Sciatic nerve (tissue), 2 donors: Measurements from ENCODE around the gene UBA52. TPM values are rescaled to one million over a fixed set of nuclear protein-coding genes. Genes with fewer than 3 reads are reported as not detected.
"Not testable (repeated sequence)": the region's sequence is repeated elsewhere in the genome, so short reads cannot be mapped to it uniquely, and the experiment has no call there.

Experiments
- ATAC-seq: fragments of 200-7000 bp; cut with Tn5 transposase; one replicate; pipeline ENCODE4 v1.9.1; 2020; ENCODE audit warnings: mild to moderate bottlenecking, moderate library complexity
- DNase-seq: peaks from one replicate; pipeline ENCODE4 v3.0.0-alpha.2; 2020; ENCODE audit warnings: low spot score
- intact Hi-C: fragments of 100-400 bp; cut with DNase I; formaldehyde crosslinking; loops from one replicate; pipeline ENCODE4 v1.14.2; 2022
- total RNA-seq: library from RNA; stranded (reverse); fragmentation: NEBNext Ultra II Directional; extraction: Animal tissue kit (Norgen Biotek cat#: 25700); gene quantifications from one replicate; pipeline ENCODE4 v1.2.1, GENCODE V29; 2021
- donor health status: DM: no; HTN: no; CAD: no.
- donor health status: DM: no; HTN: no; CAD: no.

Gene UBA52
- total RNA-seq = 779 TPM

DNA sequence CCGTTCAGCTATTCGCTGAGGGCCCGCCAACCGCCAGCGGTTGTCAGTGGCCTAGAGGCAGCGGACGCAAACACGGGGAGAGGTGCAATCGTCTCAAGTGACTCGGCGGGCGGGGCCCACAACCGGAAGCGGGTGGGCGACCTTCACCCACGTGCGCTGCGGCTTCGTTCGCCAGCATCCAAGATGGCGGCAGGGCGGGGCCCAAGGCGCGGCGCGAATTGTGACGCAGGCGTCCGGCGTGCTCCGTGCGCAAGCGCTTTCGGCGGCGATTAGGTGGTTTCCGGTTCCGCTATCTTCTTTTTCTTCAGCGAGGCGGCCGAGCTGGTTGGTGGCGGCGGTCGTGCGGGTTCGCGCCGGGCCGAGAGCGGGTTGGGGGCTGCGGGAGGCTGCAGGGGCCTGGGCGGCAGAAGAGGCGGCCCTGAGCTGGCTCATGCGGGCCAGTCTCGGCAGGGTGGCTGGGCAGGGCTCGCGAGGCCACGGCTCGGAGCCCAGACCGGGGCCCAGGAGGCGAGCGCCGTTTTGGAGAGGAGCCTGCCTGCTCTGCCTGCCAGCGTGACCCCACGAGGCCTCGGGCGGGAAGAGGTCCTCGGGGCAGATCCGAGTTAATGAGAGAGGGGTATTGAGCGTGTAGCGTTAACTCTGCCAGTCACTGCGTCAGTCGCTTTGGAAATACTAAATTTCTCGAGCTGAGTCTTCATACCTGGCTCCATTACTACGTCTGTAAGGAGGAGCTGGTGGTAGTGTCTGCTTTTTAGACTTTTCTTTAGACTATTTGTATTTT lies at the start of gene UBA52:
Gene UBA52 (plus strand): TSS at position 294 of the 781 bp plus-strand sequence. CDS start 1,444 bp downstream, outside the sequence.
- intact Hi-C loops = no loop called here
- ATAC-seq = peak; percentile 97
- DNase-seq = peak; percentile 99

DNA sequence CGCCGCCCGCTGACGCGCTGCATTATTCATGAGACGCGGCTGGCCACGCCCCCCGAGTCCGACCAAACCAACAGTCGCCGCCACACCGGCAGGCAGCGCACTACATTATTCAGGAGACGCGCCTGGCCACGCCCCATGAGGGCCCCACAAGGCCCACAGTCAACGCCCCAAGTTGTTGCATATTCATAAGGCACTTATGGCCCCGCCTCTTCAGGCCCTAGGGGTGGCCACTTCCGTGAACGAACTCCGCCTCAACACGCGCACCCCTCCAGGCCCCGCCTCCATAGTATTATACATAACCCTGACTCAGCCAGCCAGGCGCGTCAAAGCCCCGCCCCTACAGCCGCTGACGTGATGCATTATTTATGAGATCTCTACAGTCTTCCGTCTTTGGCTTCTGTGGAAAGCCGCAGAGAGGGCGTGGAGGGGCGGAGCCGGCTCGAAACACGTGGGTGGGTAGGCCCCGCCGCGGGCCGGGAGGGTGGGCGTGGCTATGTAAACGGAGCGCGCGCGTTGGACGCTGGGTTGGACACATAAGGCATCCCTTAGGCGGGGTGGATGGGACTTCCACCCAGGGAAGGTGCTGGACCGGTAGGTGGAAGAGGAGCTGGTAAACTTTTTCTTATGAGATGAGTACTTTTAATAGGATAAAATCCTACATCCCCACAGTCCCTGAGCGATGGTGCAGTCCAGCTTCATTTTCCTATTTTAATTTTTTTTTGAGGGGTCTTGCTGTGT lies 49.4 kb upstream of the UBA52 start:
- intact Hi-C loops = no loop called here
- ATAC-seq (peak; percentile 96), DNase-seq (peak; percentile 100)

GRCh38 chr19:18522862-18523440 lies 48.7 kb upstream of the UBA52 start:
- intact Hi-C loops, ATAC-seq: not testable (repeated sequence)

GRCh38 chr19:18523841-18524240 lies 47.8 kb upstream of the UBA52 start:
- DNase-seq (no peak), ATAC-seq (no peak)
- intact Hi-C loops = no loop called here

More at GRCh38 chr19:18522862-18523440, 48.7 kb upstream of the UBA52 start:
- DNase-seq = not testable (repeated sequence)

GRCh38 chr19:18526316-18526715 lies 45.3 kb upstream of the UBA52 start:
- ATAC-seq (no peak), DNase-seq (no peak)
- intact Hi-C loops = no loop called here

GRCh38 chr19:18529782-18530181 lies 41.9 kb upstream of the UBA52 start:
- DNase-seq (no peak), ATAC-seq (no peak)
- intact Hi-C loops = no loop called here

GRCh38 chr19:18531485-18531884 lies 40.2 kb upstream of the UBA52 start:
- DNase-seq (no peak), ATAC-seq (no peak)
- intact Hi-C loops = no loop called here

DNA sequence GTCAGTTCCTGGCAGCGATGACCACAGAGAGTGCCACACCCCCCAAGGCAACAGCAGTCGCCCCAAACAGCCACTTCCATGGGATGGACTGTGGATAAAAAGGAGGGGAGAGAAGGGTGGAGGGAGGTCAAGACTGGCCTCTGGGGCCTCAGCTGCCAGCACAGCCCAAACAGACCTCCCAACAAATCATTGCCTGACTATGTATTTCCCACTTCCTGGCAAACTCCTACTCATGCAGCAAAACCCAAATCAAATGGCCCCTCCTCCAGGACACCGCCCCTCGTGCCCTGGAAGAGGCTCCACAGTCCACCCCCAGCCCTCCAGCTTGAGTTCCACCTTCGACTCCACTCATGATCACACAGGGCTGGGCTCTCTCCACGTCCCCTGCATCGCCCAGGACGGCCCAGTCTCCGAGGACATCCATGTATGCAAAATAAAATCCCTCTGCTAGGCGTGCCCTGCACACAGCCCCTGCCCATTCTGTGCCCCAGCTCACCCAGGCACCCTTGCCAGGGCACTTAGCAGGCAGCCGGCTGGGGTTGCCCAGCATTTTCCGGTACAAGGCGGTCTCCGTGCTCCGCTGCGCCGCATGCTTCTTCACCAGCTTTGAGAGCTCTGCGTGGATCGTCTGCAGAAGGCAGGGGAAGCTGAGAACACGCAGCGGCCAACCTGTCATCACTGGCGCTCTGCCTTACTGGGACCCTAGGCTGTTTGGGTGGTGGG lies 39.3 kb upstream of the UBA52 start:
- ATAC-seq = no peak
- intact Hi-C loops = no loop called here
- no peak for DNase-seq

DNA sequence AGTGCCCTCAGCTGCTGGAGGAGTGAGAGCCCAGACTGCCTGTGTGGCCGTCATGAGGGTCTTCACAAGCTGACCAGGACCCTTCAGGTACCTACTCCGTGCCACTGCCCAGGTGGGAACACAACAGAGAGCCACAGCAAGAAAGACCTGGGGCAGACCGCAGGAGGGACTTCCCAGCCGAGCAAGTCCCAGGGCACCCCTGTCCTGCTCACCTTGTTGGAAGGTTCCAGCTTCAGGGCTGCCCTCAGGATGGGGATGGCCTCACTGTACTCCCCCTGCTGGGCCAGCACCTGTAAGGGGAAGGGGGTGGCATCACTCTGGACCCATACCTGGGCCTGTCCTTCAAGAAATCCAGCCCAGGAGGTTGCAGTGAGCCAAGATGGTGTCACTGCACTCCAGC lies 38.6 kb upstream of the UBA52 start:
- DNase-seq (no peak), ATAC-seq (peak; percentile 14)
- intact Hi-C loops = no loop called here

DNA sequence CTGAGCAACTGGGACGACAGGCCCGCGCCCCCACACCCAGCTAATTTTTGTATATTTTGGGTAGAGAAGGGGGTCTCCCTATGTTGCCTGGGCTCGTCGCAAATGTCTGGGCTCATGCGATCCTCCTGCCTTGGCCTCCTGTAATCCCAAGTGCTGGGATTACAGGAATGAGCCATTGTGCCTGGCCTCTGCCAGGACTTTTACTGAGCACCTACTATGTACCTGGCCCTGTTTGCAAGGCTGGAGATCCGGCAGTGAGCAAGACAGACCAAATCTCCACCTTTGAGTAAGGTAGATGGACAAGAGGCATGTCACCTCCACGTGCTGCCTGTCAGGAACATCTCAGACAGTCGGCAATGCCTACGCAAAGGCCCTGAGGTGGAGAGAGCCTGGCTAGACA lies 35.2 kb upstream of the UBA52 start:
- intact Hi-C loops = no loop called here
- ATAC-seq (no peak), DNase-seq (no peak)

DNA sequence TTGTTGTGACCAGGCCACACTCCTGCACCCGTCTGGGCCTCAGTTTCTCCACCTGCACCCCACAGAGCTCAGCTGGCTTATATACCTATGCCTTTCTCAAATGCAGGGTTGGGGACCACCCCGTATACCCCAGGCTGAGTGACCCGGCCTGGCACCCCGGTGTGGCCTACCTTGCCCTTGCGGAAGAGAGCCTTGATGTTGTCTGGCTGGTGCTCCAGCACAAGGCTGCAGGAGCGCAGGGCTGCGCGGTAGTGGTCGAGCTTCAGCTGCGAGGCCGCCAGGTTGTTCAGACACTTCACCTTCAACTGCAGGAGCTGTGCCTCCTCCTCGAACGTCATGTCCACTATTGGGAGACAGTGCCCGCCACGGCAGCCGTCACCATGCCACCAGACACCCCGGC lies 34.2 kb upstream of the UBA52 start:
- ATAC-seq (no peak), DNase-seq (no peak)
- intact Hi-C loops = no loop called here

- no peak for ATAC-seq
- DNase-seq = no peak
- intact Hi-C loops = no loop called here
Observed at GRCh38 chr19:18538115-18538514, 33.5 kb upstream of the UBA52 start.

GRCh38 chr19:18539372-18539771 lies 32.3 kb upstream of the UBA52 start:
- DNase-seq = no peak
- intact Hi-C loops = no loop called here
- no peak for ATAC-seq

DNA sequence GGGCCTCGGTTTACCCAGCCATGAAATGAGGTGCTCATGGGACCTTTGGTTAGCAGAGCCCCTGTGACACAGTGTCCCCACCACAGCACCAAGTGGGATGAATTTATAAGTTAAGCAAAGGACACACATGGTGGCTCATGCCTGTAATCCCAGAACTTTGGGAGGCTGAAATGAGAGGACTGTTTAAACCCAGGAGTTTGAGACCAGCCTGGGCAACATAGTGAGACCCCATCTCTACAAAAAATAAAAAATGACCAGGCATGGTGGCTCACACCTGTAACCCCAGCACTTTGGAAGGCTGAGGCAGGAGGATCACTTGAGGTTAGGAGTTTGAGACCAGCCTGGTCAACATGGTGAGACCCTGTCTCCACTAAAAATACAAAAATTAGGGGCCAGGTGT lies 31.5 kb upstream of the UBA52 start:
- not testable (repeated sequence) for ATAC-seq

DNA sequence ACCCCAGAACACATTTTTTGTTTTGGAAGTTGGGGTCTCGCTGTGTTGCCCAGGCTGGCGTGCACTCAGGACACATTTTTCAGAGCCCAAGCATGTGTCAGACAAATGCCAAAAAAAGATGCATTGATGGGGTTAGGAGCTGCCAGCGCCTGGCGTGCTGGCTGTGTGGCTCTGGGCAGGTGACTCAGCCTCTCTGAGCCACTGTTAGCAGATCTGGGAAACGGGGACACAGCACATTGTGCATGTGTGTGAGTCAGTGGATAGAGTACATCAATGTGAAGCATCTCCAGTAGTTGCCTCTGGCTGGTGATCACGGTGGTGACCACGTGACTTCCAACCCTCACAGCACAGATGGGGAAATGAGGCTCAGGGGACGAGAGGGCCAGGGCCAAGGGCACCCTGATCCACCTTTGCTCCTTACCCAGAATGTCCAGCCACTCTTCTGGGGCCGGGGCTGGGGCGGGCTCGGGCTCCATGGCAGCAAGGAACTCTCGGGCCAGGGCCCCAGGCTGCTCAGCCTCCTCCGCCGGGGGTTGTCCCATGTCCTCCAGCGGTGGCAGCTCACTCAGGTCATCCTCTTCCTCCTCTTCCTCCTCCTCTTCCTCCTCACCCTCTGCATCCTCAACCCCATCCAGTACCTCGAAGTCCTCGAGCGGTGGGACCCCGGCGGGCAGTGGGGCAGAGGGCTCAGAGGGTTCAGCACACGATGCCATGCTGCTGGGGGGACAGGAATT lies 30.2 kb upstream of the UBA52 start:
- intact Hi-C loops = no loop called here
- ATAC-seq (no peak), DNase-seq (no peak)

More for the DNA sequence above, 31.5 kb upstream of the UBA52 start:
- intact Hi-C loops, DNase-seq: not testable (repeated sequence)

DNA sequence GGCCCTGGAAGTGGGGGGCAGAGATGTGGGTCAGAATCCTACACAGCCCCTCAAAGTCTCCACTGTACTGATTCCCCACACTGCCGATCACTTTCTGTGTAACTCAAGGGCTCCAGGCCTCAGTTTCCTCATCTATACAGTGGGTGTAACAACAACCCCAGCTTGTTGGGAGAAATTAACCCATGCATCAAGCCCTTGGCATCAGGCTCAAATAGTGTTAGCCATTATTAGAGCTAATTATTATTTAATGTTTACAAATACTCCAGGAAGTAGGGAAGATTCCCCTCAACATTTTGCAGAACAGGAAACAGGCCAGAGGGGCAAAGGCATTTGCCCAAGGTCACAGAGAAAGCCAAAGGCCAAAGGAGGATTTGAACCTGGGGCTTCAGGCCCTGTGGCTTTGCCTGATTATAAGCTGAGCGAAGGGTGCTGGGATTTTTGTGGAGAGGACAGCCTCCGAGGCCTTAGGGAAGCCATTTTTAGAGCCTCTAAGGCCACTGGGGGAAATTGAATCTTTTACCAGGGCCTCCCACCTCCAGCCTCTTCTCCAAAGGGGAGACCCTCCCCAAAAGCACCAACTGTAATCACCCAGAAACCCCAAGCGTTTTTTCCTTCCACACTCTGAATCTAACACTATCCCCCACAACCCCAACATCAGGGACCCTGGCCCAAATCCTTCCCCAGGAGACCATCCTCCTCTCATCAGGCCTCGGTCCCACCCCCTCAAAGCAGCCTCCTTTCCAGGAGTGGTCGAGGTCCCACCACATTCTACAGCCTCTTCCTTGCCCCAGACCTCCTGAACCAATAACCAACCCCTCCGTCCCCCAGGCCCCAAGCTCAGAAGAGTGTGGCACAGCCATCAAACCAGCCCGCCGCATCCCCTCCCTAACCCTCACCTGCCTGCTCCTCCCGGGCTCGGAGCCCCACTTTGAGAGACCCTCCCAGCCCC lies 29.4 kb upstream of the UBA52 start:
- no peak for DNase-seq
- intact Hi-C loops = no loop called here
- peak; percentile 6 for ATAC-seq

GRCh38 chr19:18542941-18543813 lies 28.5 kb upstream of the UBA52 start, which contains the start of gene FKBP8:
FKBP8 (minus strand) TSS chr19:18543573; CDS start chr19:18541970, 1,603 bp downstream.
- DNase-seq = peak; percentile 97
- intact Hi-C loops = no loop called here
- peak; percentile 97 for ATAC-seq
